Peyer's patch (tissue), 4 donors: ENCODE measurements around the gene ZNF417. TPM values are rescaled to one million over a fixed set of nuclear protein-coding genes. Genes with fewer than 3 reads are reported as not detected.

ENCODE experiments used
- DNase-seq, 3 donors: peaks; one replicate each; pipeline ENCODE4 v3.0.0-alpha.2; 2017 to 2019
- H3K27ac ChIP-seq, 4 donors: fragments of 200-600 bp; sonication (generic); one replicate each; pipeline ENCODE4 v1.5.1; 2016 to 2019
- H3K27me3 ChIP-seq, 2 donors: fragments of 200-600 bp; sonication (generic); one replicate each; pipeline ENCODE4 v1.5.1; 2019
- H3K36me3 ChIP-seq, 3 donors: fragments of 200-600 bp; sonication (generic); one replicate each; pipeline ENCODE4 v1.5.1; 2016 to 2019
- H3K4me1 ChIP-seq, 4 donors: fragments of 200-600 bp; sonication (generic); one replicate each; pipeline ENCODE4 v1.5.1; 2016 to 2019
- H3K4me3 ChIP-seq, 4 donors: fragments of 200-600 bp; sonication (generic); 1 replicate in 3 of 4; 2 replicates in 1 of 4; pipeline ENCODE4 v1.5.1; 2016 to 2019; ENCODE audit warnings: mild to moderate bottlenecking in 1 of 4
- H3K9me3 ChIP-seq, 4 donors: fragments of 200-600 bp; sonication (generic); one replicate each; pipeline ENCODE4 v1.5.1; 2016 to 2019; ENCODE audit warnings: mild to moderate bottlenecking in 1 of 4
- CTCF ChIP-seq, 6 experiments: fragments of 450-650 bp in 4 of 6; fragments of 200-600 bp in 2 of 6; sonication (generic) in 1 of 6; IDR thresholded peaks; one replicate each; pipeline ENCODE4 v1.5.1; 2017 to 2019; ENCODE audit warnings: antibody characterized with exemption in 6 of 6, mild to moderate bottlenecking in 3 of 6, moderate library complexity in 1 of 6
- POLR2A ChIP-seq, 2 donors: fragments of 450-650 bp; IDR thresholded peaks; one replicate each; pipeline ENCODE4 v1.5.1; 2017; ENCODE audit warnings: antibody characterized with exemption in 2 of 2, mild to moderate bottlenecking in 2 of 2, moderate library complexity in 2 of 2
- total RNA-seq, 4 donors: library from RNA; depleted of rRNA; stranded (reverse); fragments of >200 nt; gene quantifications; one replicate each; pipeline ENCODE4 v1.1.0, GENCODE V29; 2016

The ZNF417 gene
- total RNA-seq, 4 donors from 2014 or later = 13.5 to 54.5 (median 19.0) TPM

GRCh38 chr19:57867868-57868492 lies 48.4 kb downstream of the ZNF417 start:
- H3K36me3 ChIP-seq = peaks cover 0 to 58% (median 10%) of the 10 kb centered on the region in 3 donors
- H3K4me1 ChIP-seq = no peaks in the 10 kb centered on the region
- TF ChIP-seq CTCF (IDR thresholded peaks at IDR 0.05) = no peak
- no peak for TF ChIP-seq POLR2A (IDR thresholded peaks at IDR 0.05)
- H3K27ac ChIP-seq = no peak overlapping the region
- no peaks in the 10 kb centered on the region for H3K27me3 ChIP-seq
- peaks cover 0 to 65% (median 10%) of the 10 kb centered on the region in 4 donors for H3K9me3 ChIP-seq
- DNase-seq = no peak
- no peak overlapping the region for H3K4me3 ChIP-seq

Other genes starting within 250 kb of the ZNF417 start
- gene ZSCAN4, start 247.7 kb downstream of the ZNF417 start, total RNA-seq = not detected
- 10 to 100 TPM in 3 of 4 donors, 1 to 10 TPM in 1; 9.1 to 17.9 (median 12.5) TPM for gene ZNF551, start 234.6 kb downstream of the ZNF417 start, total RNA-seq
- gene ZNF154, start 207.4 kb downstream of the ZNF417 start, total RNA-seq = 1 to 10 TPM in 2 of 4 donors, under 1 TPM in 2; 0.57 to 5.0 (median 1.3) TPM
- gene ZNF671, start 189.0 kb downstream of the ZNF417 start, total RNA-seq = 1 to 10 TPM; 2.6 to 5.0 (median 3.7) TPM
- 10 to 100 TPM; 11.3 to 25.6 (median 15.8) TPM for gene ZNF776, start 169.8 kb downstream of the ZNF417 start, total RNA-seq
- 10 to 100 TPM; 14.2 to 39.6 (median 23.8) TPM for gene ZNF586, start 146.9 kb downstream of the ZNF417 start, total RNA-seq
- 10 to 100 TPM in 3 of 4 donors, 1 to 10 TPM in 1; 7.4 to 49.2 (median 37.4) TPM for gene ZNF552, start 101.7 kb downstream of the ZNF417 start, total RNA-seq
- gene ZNF587B, start 86.3 kb downstream of the ZNF417 start, total RNA-seq = 10 to 100 TPM; 19.3 to 32.4 (median 25.0) TPM
- gene ZNF587, start 66.7 kb downstream of the ZNF417 start, total RNA-seq = 10 to 100 TPM; 35.7 to 74.7 (median 62.8) TPM
- 10 to 100 TPM; 15.9 to 49.5 (median 30.8) TPM for gene ZNF814, start 27.6 kb downstream of the ZNF417 start, total RNA-seq
- 10 to 100 TPM in 1 of 4 donors, 1 to 10 TPM in 2, under 1 TPM in 1; 0.88 to 16.5 (median 2.4) TPM for gene ZNF418, start 18.8 kb upstream of the ZNF417 start, total RNA-seq
- 1 to 10 TPM; 2.7 to 6.2 (median 6.0) TPM for gene ZNF256, start 31.1 kb upstream of the ZNF417 start, total RNA-seq
- gene C19orf18, start 57.9 kb upstream of the ZNF417 start, total RNA-seq = 1 to 10 TPM in 2 of 4 donors, not detected in 2; 3.1 to 4.0 TPM
- gene ZNF606, start 86.2 kb upstream of the ZNF417 start, total RNA-seq = 10 to 100 TPM; 18.4 to 29.7 (median 20.3) TPM
- gene ZSCAN1, start 117.4 kb upstream of the ZNF417 start, total RNA-seq = not detected
- gene ZNF135, start 142.7 kb upstream of the ZNF417 start, total RNA-seq = 1 to 10 TPM; 1.2 to 6.6 (median 4.0) TPM
- gene ZSCAN18, start 181.6 kb upstream of the ZNF417 start, total RNA-seq = 10 to 100 TPM; 20.8 to 75.1 (median 47.7) TPM
- gene ZNF329, start 234.2 kb upstream of the ZNF417 start, total RNA-seq = 10 to 100 TPM in 1 of 4 donors, 1 to 10 TPM in 3; 3.4 to 11.6 (median 5.7) TPM